ENCODE measurements around the gene TSPAN11.

- TF ChIP-seq POLR2AphosphoS5 (IDR thresholded peaks at IDR 0.05; ENCODE audit: borderline replicate concordance, low read depth, low read length) (no peak; the same call in 1 of the 2 replicates), EZH2 (IDR thresholded peaks at IDR 0.05) (no peak)
Observed at GRCh38 chr12:30993766-30994165, 67.2 kb downstream of the TSPAN11 start.
